ENCODE results near the gene FALEC. TPM values are rescaled to one million over a fixed set of nuclear protein-coding genes. Genes with fewer than 3 reads are reported as not detected.

The FALEC gene
- total and polyA plus RNA-seq, 3 experiments from 2014 or later, result not detected

DNA sequence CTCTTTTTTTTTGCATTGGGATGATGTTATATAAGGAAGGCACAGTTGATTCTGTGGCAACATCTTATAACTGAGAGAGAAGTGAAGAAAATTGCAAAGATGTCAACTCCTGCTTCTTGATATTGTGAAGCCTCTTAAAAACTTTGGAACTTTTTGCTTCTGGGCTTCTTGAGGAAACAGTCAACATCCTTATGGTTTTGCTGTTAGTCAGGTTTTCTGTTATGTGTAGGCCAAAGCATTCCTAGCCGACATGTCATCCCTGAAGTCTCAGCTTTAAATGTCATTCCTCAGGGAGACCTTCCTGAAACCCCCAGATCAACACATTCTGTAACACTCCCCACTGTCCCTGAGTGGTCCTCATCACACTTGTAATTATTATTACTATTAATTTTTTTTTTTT is 12.6 kb downstream of the FALEC start:
- Histone ChIP-seq H3K27ac (ENCODE audit: low read depth, low read length) (no peak overlapping the region), H3K36me3 (ENCODE audit: insufficient read depth, low read length) (no peaks in the 10 kb centered on the region), H3K4me3 (ENCODE audit: low read length) (no peak overlapping the region), H3K4me1 (ENCODE audit: insufficient read depth, low read length) (no peaks in the 10 kb centered on the region), H3K9me3 (ENCODE audit: low read length) (no peaks in the 10 kb centered on the region), H3K27me3 (ENCODE audit: insufficient read depth, low read length, poor library complexity, severe bottlenecking) (no peaks in the 10 kb centered on the region)
- H3K4me3 Mint-ChIP-seq, result no peak overlapping the region
- CTCF ChIA-PET, result no interaction called here
- POLR2A ChIA-PET, result no interaction called here
- H3K4me1 Mint-ChIP-seq, result peaks cover 0 to 3% (median 0%) of the 10 kb centered on the region in 3 donors
- no peaks in the 10 kb centered on the region for H3K9me3 Mint-ChIP-seq
- no peak for DNase-seq
- H3K27ac Mint-ChIP-seq, result no peak overlapping the region
- H3K36me3 Mint-ChIP-seq, result no peaks in the 10 kb centered on the region
- no peaks in the 10 kb centered on the region for H3K27me3 Mint-ChIP-seq

DNA sequence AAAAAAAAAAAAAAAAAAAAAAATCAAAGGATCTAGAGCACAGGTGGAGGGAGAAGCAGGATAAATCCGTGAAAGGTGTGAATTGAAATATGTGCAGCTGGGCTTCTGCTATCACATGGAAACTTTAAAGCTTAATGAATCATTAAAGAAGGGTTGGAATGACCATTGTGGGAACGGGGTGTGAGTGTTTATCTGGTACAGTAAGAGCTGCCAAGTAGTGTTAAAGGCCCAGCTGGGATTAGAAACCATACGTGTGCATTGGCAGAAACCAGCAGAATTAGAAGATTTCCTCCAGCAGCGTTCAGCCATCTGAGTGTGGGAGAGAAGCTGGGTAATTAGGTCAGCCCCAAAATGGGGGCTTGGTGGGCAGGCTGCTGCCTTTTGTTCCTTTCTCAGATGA is 13.5 kb downstream of the FALEC start:
- no peak overlapping the region for H3K4me3 ChIP-seq (ENCODE audit: low read length)
- Mint-ChIP-seq H3K4me1 (peaks cover 0 to 3% (median 0%) of the 10 kb centered on the region in 3 donors), H3K9me3 (no peaks in the 10 kb centered on the region), H3K27ac (peak overlapping the region in 1 of 8 donors; percentile 24), H3K27me3 (no peaks in the 10 kb centered on the region), H3K4me3 (no peak overlapping the region), H3K36me3 (no peaks in the 10 kb centered on the region)
- no peak for DNase-seq
- no peaks in the 10 kb centered on the region for H3K9me3 ChIP-seq (ENCODE audit: low read length)
- no peak overlapping the region for H3K27ac ChIP-seq (ENCODE audit: low read depth, low read length)
- H3K4me1 ChIP-seq (ENCODE audit: insufficient read depth, low read length), result no peaks in the 10 kb centered on the region
- CTCF ChIA-PET, result interaction anchor here (0.7 kb wide), 1 partner anchor 60 kb away, joined by 3 read pairs; no protein-coding TSS in a partner anchor
- no peaks in the 10 kb centered on the region for H3K36me3 ChIP-seq (ENCODE audit: insufficient read depth, low read length)
- H3K27me3 ChIP-seq (ENCODE audit: insufficient read depth, low read length, poor library complexity, severe bottlenecking), result no peaks in the 10 kb centered on the region
- POLR2A ChIA-PET, result no interaction called here

DNA sequence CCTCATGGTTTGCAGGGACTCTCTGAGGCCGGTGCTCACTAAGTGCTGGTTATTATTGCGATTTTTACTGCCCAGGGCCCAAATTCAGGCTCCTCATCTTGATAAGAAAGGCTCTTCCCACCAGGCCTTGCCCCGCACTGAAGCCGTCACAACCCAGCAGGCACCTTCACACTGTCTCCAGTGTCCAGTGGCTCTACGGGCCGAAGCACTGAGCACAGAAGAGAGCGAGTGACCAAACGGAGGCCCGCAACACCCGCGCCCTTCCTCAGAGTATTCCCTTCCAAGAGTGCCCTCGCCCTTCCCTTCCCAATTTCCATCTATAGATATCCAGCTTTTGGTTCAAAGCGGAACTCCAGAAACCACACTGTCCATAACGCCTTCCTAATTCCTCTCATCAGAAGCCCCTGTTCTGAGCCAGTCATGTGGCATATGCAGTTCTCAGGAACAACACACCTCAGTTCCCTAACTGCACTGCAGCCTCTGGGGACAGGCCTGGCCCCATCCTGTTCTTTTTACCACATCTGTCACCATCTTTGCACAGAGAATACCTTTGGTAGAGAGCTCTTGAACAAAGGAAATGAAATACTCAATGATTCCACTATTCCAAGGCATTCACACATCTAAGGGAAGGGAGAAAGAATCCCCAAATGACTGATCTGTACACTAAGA is 15.1 kb downstream of the FALEC start:
- H3K36me3 Mint-ChIP-seq, result no peaks in the 10 kb centered on the region
- H3K4me3 Mint-ChIP-seq, result no peak overlapping the region
- H3K4me1 Mint-ChIP-seq, result peaks cover 0 to 3% (median 0%) of the 10 kb centered on the region in 3 donors
- Histone ChIP-seq H3K4me1 (ENCODE audit: insufficient read depth, low read length) (no peaks in the 10 kb centered on the region), H3K4me3 (ENCODE audit: low read length) (no peak overlapping the region), H3K27me3 (ENCODE audit: insufficient read depth, low read length, poor library complexity, severe bottlenecking) (no peaks in the 10 kb centered on the region), H3K36me3 (ENCODE audit: insufficient read depth, low read length) (no peaks in the 10 kb centered on the region), H3K27ac (ENCODE audit: low read depth, low read length) (no peak overlapping the region), H3K9me3 (ENCODE audit: low read length) (no peaks in the 10 kb centered on the region)
- DNase-seq, result no peak
- CTCF ChIA-PET, result interaction anchor here (0.9 to 1.4 kb wide), 2 partner anchors 29 to 56 kb away, joined by 3 read pairs; no protein-coding TSS in a partner anchor
- H3K27me3 Mint-ChIP-seq, result peaks cover 0 to 2% of the 10 kb centered on the region in 2 donors
- H3K9me3 Mint-ChIP-seq, result no peaks in the 10 kb centered on the region
- peak overlapping the region in 1 of 8 donors; percentile 32 for H3K27ac Mint-ChIP-seq
- POLR2A ChIA-PET, result interaction anchor here (0.5 kb wide), 1 partner anchor 64 kb away, joined by 5 read pairs; no protein-coding TSS in a partner anchor

DNA sequence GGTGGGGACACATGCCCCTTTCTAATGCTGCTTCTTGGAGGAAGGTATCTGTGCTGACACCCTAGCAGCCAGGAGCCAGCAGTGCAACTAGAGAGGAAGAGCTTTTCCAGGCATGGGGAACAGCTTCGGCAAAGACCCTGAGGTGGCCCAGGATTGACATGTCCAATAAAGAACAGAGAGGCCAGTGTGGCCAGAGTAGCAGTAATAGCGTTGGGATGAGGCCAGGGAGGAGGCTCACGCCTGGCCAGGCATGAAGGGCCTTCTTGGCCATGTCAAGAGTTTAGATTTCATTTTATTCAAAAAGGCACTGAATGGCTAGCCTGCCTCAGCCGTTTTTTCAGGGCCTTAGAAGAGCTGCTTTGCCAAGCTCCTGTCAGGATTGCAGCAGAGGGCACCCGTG is 17.3 kb downstream of the FALEC start:
- Mint-ChIP-seq H3K36me3 (no peaks in the 10 kb centered on the region), H3K4me3 (no peak overlapping the region), H3K27ac (peak overlapping the region in 1 of 8 donors; percentile 70), H3K4me1 (peaks cover 0 to 3% (median 0%) of the 10 kb centered on the region in 3 donors), H3K9me3 (no peaks in the 10 kb centered on the region), H3K27me3 (peaks cover 3 to 4% of the 10 kb centered on the region in 2 donors)
- no peaks in the 10 kb centered on the region for H3K9me3 ChIP-seq (ENCODE audit: low read length)
- no peak overlapping the region for H3K27ac ChIP-seq (ENCODE audit: low read depth, low read length)
- H3K4me1 ChIP-seq (ENCODE audit: insufficient read depth, low read length), result no peaks in the 10 kb centered on the region
- CTCF ChIA-PET, result interaction anchor here (0.8 to 1.8 kb wide), 10 partner anchors 10 to 82 kb away, joined by 3 to 8 read pairs (median 4); partner anchors contain the start of gene FALEC
- no peaks in the 10 kb centered on the region for H3K27me3 ChIP-seq (ENCODE audit: insufficient read depth, low read length, poor library complexity, severe bottlenecking)
- no peak overlapping the region for H3K4me3 ChIP-seq (ENCODE audit: low read length)
- no peak for DNase-seq
- no peaks in the 10 kb centered on the region for H3K36me3 ChIP-seq (ENCODE audit: insufficient read depth, low read length)
- POLR2A ChIA-PET, result no interaction called here

DNA sequence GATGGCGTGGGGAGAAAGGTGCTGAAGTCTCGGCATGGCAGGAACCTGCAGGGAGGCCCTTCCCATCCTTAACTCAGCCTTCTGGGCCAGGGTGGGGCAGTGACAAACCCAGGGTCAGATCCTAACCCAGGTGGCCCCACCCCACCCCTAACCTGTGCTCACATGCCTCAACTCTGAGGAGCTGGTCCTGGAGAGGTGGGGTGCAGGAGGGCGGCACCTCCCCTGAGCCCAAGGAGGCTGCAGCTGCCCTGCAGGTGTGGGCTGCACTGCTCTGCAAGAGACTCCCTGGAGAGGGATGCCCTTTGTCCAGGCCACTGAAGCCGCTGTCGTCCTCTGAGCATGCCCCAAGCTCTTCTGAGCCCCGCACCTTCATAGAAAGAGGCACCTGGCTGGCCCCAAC is 18.4 kb downstream of the FALEC start:
- ChIA-PET POLR2A (no interaction called here), CTCF (no interaction called here)
- H3K27me3 Mint-ChIP-seq, result peaks cover 6 to 8% of the 10 kb centered on the region in 2 donors
- peak overlapping the region in 1 of 8 donors; percentile 85 for H3K27ac Mint-ChIP-seq
- H3K9me3 Mint-ChIP-seq, result no peaks in the 10 kb centered on the region
- no peak overlapping the region for H3K4me3 Mint-ChIP-seq
- Histone ChIP-seq H3K4me1 (ENCODE audit: insufficient read depth, low read length) (no peaks in the 10 kb centered on the region), H3K4me3 (ENCODE audit: low read length) (no peak overlapping the region), H3K27ac (ENCODE audit: low read depth, low read length) (no peak overlapping the region), H3K9me3 (ENCODE audit: low read length) (no peaks in the 10 kb centered on the region), H3K27me3 (ENCODE audit: insufficient read depth, low read length, poor library complexity, severe bottlenecking) (no peaks in the 10 kb centered on the region), H3K36me3 (ENCODE audit: insufficient read depth, low read length) (no peaks in the 10 kb centered on the region)
- H3K4me1 Mint-ChIP-seq, result peaks cover 0 to 3% (median 0%) of the 10 kb centered on the region in 3 donors
- peaks cover 0 to 1% (median 0%) of the 10 kb centered on the region in 3 donors for H3K36me3 Mint-ChIP-seq
- DNase-seq, result no peak

DNA sequence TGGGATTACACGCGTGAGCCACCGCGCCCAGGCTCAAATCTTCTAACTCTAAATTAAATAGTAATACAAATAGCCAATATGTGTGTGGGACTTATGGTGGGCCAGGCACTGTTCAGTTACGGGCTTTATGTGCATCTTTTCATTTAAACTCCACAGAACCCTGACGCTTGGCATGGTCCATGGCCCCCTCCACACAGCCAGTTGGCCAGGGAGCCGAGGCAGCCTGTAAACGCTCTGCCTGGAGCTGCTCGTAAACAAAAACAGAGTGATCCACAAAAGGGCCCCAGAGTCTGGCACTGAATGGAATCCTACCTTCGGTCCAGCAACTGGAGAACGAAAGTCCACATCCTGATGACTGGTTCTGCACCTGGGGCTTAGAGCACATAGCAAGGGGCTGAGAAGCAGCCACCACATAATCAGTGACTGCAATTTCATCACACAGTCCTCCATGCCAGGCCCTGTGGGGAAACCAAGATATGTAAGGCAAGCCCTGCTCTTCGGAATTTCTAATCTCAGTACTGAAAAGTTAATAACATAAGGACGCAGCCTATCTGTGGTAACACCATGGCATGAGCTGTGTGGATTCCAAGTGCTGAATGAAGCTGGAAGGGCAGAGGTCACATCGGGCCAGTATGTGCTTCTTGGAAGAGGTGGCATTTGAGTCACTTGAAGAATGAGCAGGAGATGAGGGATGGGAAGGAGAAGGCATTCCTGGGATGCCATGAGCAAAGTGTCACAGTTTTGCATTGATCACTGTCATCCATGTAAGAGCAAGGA is 20.1 kb downstream of the FALEC start:
- Mint-ChIP-seq H3K9me3 (no peaks in the 10 kb centered on the region), H3K27ac (peak overlapping the region in 1 of 8 donors; percentile 79), H3K36me3 (peaks cover 0 to 1% (median 0%) of the 10 kb centered on the region in 3 donors), H3K4me1 (peaks cover 0 to 3% (median 0%) of the 10 kb centered on the region in 3 donors), H3K4me3 (no peak overlapping the region), H3K27me3 (peaks cover 6 to 8% of the 10 kb centered on the region in 2 donors)
- no peaks in the 10 kb centered on the region for H3K27me3 ChIP-seq (ENCODE audit: insufficient read depth, low read length, poor library complexity, severe bottlenecking)
- no peak overlapping the region for H3K27ac ChIP-seq (ENCODE audit: low read depth, low read length)
- no peak overlapping the region for H3K4me3 ChIP-seq (ENCODE audit: low read length)
- no peaks in the 10 kb centered on the region for H3K9me3 ChIP-seq (ENCODE audit: low read length)
- DNase-seq, result no peak
- CTCF ChIA-PET, result interaction anchor here (1.0 kb wide), 1 partner anchor 24 kb away, joined by 5 read pairs; no protein-coding TSS in a partner anchor
- no peaks in the 10 kb centered on the region for H3K4me1 ChIP-seq (ENCODE audit: insufficient read depth, low read length)
- no peaks in the 10 kb centered on the region for H3K36me3 ChIP-seq (ENCODE audit: insufficient read depth, low read length)
- POLR2A ChIA-PET, result interaction anchor here (0.5 kb wide), 1 partner anchor 14 kb away, joined by 5 read pairs; no protein-coding TSS in a partner anchor

DNA sequence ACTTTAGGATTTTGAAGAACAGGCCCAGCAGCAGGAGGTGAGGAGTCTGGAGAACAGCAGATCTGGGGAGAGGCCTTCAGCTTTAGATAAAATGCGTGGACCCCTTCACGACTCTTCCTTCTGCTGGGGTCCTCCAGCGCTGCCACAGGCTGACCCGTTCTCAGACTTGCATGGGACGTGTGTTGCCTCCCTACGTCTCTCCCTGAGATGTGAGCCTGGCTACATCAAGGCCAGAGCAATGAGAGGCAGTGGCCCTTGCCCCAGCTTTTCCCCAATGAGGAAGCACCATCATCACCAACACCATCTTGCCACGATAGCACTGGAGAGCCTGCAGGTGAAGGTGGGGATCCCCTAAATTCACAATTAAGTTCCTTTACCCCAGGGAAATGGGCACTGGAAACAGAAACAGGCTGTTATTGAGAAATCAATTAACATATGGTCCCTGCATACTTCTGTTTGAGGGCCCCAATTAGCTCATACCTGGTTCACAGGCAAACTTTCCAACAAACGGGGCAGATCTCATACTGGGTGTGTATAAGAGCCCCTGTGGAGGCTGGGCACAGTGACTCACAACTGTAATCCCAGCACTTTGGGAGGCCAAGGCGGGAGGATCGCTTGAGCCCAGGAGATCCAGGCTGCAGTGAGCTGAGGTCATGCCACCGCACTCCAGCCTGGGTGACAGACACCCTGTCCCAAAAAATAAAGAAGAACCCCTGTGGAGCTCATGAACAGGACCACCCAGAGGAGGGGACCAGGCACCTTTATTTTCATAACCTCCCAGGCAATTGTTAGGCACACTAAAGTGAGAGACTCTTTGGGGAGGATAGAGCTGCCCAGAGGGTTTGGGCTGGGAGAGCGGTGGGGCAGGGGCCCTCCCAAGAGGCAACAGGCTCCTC is 21.5 kb downstream of the FALEC start:
- DNase-seq, result no peak
- no peak overlapping the region for H3K27ac ChIP-seq (ENCODE audit: low read depth, low read length)
- H3K4me3 Mint-ChIP-seq, result no peak overlapping the region
- H3K27ac Mint-ChIP-seq, result peak overlapping the region in 1 of 8 donors; percentile 65
- no peaks in the 10 kb centered on the region for H3K27me3 ChIP-seq (ENCODE audit: insufficient read depth, low read length, poor library complexity, severe bottlenecking)
- no peaks in the 10 kb centered on the region for H3K4me1 ChIP-seq (ENCODE audit: insufficient read depth, low read length)
- H3K36me3 ChIP-seq (ENCODE audit: insufficient read depth, low read length), result no peaks in the 10 kb centered on the region
- POLR2A ChIA-PET, result no interaction called here
- CTCF ChIA-PET, result interaction anchor here (1.0 kb wide), 1 partner anchor 23 kb away, joined by 5 read pairs; no protein-coding TSS in a partner anchor
- no peaks in the 10 kb centered on the region for H3K9me3 Mint-ChIP-seq
- H3K4me3 ChIP-seq (ENCODE audit: low read length), result no peak overlapping the region
- peaks cover 0 to 1% (median 0%) of the 10 kb centered on the region in 3 donors for H3K36me3 Mint-ChIP-seq
- peaks cover 6 to 8% of the 10 kb centered on the region in 2 donors for H3K27me3 Mint-ChIP-seq
- H3K4me1 Mint-ChIP-seq, result peaks cover 0 to 3% (median 0%) of the 10 kb centered on the region in 3 donors
- no peaks in the 10 kb centered on the region for H3K9me3 ChIP-seq (ENCODE audit: low read length)
